NOMO-1 treated with DMSO at 0.1 percent for 48 hours (cell line): Measurements from ENCODE around the gene MRNIP.

Source experiments
- DNase-seq: peaks from one replicate; lab custom pipeline; 2025; ENCODE audit not compliant: unreplicated experiment; lab: John Stamatoyannopoulos, UW

Gene MRNIP

GRCh38 chr5:179858586-179859427, at the start of gene MRNIP:
Gene MRNIP, minus strand, starts transcription at chr5:179858817. Its CDS starts 21 bp downstream, at chr5:179858796.
- DNase-seq = peak; percentile 96

- DNase-seq = peak; percentile 78
These were observed 49.1 kb upstream of the MRNIP start, which contains the start of gene TBC1D9B for GRCh38 chr5:179907556-179908324. Gene TBC1D9B, minus strand, starts transcription at chr5:179907897. Its CDS starts 76 bp downstream, at chr5:179907821.

DNA sequence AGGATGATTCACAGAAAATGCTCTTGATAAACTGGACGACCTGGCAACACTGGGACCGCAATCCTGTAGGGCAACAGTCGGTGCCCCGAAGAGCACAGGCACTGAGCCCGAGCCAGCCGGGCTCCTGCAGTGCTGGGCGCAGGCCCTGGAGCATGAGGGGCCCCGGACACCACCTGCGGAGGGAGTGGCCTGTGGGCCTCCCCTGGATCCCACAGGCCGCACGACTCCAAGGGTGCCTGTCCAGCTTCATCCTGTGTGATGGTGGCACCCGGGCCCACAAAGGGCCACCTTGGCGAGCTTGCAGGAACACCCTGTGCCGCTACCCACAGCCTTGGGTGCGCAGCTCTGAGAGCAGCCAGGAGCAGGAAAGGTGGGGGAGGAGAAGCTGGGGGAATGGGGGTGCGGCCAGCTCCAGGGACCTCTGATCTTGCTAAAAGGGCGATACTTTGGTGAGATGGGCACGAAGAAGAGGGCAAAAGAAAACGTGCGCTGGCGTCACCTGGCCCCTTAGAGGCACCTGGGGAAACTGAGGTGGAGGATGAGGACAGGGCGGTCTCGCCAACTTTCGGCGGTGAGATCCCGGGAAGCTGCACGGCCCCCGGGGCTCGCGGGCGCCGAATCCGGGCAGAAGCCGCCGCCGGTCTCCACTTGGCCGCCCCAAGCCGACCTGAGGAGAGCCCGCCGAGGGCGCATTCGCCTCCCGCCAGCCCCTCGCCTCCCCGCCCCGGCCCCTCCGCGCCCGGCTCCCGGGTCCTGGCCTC, 48.4 kb upstream of the MRNIP start:
- no peak for DNase-seq

GRCh38 chr5:179906294-179906794, 47.7 kb upstream of the MRNIP start:
- DNase-seq = peak; percentile 36

- peak; percentile 60 for DNase-seq
These were observed 46.5 kb upstream of the MRNIP start for GRCh38 chr5:179905161-179905560.

- DNase-seq = no peak
These were observed 46.0 kb upstream of the MRNIP start for GRCh38 chr5:179904463-179905160.

GRCh38 chr5:179902763-179903158, 44.1 kb upstream of the MRNIP start:
- DNase-seq = no peak

DNA sequence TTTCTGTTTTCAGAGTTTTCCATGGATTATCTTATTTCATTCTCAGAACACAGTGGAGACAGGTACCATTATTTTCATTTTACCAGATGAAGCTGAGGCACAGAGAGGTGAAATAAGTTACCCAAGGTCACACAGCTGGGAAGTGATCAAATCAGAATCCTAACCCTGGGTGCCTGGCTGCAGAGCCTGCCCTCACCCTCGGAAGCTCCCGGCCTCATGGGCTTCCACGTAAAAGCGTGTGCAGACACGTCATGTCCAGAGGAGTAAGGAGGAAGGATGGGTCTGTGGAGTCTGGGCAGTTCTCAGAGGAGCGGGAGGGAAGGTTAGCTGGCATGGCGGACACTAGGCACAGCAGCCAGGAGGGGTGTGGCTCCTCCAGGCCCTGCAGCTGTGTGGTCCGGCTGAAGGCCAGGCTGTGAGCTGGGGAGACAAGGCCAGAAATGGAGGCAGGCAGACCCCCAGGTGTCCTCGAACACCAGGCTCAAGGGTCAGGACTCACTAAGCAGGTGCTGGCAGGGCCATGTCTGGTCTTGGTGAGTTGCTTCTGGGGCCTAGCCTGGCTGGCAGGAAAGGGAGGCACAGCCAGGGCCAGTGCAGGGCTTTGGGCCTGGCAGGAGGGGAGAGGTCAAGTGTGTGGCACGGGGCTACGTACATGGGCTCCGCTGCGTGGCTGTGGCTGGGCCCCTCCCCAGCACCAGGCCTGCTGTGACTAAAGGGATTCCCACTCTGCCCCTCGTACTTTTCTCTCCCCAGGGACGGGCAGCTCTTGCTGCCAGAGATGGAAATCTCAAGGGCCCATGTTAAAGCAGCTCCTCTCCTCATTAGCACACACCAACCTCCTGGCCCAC, 43.5 kb upstream of the MRNIP start:
- DNase-seq = no peak

GRCh38 chr5:179901462-179901861, 42.8 kb upstream of the MRNIP start:
- no peak for DNase-seq

DNA sequence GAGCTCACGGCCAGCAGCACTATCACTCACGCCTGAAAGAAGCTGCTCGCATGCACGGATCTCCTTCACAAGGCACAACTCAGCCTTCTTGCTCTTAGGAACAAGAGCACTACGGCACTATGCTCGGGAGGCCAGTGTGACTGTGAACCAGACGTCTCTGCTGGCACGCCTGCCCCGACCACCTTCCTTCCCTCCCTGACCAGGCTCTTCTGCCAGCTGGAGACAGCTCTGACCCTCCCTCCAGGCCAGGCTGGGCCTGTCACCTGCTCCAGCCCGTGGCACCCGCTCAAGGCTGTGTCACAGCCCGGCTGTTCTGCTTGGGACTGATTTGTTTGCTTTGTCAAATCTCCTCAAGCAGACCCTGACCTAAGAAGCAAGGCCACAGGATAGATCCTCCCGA, 42.1 kb upstream of the MRNIP start:
- DNase-seq = no peak

GRCh38 chr5:179900206-179900605, 41.6 kb upstream of the MRNIP start:
- no peak for DNase-seq

DNA sequence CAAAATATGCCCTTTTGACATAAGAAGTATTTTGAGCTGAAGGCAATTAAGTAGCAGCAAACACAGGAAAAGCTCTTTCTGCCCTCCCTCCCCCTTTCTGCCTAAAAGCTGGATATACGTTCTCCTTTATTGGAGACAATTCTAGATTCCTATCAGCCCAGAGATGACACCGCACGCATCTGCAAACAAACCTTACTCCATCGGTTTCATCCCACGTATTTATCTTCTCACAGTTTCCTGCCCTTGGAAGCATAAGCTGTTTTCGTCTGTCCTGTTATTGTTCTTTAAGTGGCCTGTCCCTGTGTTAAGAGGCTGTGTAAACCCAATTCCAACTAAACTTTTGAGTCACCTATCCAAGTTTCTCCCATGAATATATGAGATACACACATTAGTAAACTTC, 37.2 kb upstream of the MRNIP start:
- DNase-seq = no peak

DNA sequence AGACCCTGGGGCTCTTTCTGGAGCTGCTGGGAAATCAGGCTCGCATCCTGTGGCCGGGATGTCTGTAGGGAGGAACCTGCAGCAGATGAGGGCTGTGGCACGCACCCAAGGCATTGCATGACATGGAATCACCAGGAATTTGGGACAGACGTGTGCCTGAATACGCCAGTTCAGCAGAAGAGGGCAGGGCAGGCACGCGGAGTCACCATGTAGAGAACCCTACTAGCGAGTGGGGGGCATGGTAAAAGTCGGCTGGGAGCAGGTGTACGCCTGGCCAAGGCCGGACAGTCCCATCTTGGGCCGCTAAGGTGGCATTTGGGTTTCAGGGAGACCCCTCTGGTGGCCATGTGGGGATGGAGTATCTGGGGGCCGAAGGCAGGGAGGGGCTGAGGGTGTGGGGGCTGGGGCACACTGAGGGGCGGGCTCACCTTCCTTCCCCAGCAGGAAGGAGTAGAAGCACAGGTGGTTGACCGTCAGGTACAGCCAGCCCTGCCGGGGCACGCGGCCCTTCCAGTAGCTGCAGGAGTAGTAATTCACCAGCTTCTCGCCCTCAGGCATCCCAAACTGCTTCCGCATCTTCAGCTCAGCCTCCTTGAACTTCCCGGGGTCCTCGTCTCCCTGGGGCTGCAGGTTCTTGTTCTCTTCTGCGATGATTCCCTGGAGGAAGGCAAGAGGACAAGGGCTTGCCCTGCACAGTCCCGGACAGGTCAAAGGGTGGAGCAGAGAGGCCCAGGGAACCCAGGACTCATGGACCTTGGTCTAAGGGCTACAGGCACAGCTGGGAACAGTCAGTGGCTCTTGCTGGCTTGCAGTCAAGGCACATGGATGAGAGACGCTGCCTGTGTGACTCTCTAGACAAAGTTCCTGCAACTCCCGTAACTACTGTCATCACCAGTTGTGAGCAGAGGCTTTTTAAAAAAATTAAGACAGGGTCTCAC, 35.6 kb upstream of the MRNIP start:
- DNase-seq = no peak

GRCh38 chr5:179893076-179893957, 34.7 kb upstream of the MRNIP start:
- no peak for DNase-seq

- no peak for DNase-seq
These were observed 33.6 kb upstream of the MRNIP start for GRCh38 chr5:179892255-179892654.

DNA sequence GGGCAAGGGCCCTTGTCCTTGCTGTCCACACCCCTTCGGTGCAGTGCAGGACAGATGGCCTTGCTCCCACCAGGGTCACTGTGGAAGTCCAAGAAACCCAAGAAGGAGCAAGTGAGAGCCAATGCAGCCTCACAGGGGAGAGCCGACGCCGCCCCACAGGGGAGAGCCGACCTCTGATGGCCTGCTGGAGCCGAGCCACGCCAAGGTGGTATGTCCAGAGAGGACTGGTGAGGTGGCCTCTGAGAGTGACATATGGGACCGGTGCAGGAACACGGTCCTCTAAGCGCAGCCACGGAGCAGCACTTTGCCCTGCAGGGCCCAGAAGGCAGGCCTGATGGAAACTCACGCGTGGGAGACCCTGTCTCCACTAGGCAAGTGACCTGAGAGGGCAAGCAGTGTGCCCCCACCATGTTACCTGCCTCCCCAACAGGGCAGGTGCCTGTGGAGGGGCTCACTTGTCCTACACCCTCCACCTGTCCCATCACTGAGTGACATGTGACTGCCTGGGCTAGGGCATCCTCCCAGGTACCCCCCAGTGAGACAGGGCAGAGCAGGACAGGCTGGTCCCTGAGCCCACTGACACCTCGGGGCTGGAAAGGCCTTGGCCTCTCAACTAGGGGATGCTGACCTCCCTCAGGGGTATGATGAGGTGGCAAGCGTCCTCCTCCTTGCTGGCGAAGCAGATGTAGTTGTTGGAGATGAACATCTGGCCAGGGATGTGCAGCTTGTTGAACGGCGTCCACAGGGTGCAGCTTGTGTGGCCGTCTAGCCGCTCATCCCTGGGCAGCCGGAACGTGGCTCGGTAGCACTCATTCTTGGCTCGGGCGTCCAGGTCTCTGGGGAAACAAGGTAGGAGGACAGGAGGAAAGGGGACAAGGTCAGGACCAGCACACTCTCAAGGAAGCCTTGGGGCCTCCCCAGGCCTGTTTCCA, 32.4 kb upstream of the MRNIP start:
- DNase-seq = no peak
